GM15510 (cell line): ENCODE results near the gene CLEC18A.

ENCODE experiments used
- POLR2A ChIP-seq: IDR thresholded peaks from 3 replicates; pipeline ENCODE4 v1.6.1; 2011; ENCODE audit warnings: borderline replicate concordance; ENCODE audit not compliant: insufficient read length; ENCODE audit errors: extremely low read depth

The CLEC18A gene

DNA sequence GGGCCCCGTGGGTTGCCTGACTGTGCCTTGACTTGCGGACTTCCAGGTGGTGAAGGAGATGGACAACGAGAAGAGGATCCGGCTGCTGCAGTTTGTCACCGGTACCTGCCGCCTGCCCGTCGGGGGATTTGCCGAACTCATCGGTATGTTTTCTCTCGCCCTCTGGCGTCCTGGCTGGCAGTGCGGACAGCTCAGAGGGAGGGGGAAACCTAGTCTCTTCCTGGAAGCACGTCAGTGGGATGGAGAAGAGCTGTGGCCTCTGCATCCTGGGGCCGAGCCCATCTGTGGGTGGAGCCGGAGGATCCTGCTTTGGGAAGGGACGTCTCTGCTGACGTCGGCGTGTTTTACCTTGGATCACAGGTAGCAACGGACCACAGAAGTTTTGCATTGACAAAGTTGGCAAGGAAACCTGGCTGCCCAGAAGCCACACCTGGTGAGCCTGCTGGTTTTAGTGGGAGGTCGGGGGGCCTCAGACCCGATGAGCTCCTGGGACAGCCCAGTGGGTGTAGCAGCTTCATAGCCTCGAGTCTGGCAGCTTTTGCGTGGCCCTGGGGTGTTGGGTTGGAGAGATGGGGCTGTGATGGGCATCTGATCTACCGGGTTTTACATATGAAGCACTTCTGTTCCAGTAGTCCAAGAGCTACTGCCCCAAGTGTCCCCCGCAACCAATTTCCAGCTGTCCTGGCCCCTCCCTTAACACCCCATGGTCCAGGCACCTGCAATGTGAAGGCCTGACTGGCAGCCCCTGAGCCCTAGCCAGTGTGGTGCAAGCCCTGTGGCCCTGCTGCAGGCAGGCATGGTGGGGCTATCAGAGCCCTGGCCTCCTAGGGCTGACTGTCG lies 11.9 kb upstream of the CLEC18A start:
- TF ChIP-seq POLR2A, result no peak

DNA sequence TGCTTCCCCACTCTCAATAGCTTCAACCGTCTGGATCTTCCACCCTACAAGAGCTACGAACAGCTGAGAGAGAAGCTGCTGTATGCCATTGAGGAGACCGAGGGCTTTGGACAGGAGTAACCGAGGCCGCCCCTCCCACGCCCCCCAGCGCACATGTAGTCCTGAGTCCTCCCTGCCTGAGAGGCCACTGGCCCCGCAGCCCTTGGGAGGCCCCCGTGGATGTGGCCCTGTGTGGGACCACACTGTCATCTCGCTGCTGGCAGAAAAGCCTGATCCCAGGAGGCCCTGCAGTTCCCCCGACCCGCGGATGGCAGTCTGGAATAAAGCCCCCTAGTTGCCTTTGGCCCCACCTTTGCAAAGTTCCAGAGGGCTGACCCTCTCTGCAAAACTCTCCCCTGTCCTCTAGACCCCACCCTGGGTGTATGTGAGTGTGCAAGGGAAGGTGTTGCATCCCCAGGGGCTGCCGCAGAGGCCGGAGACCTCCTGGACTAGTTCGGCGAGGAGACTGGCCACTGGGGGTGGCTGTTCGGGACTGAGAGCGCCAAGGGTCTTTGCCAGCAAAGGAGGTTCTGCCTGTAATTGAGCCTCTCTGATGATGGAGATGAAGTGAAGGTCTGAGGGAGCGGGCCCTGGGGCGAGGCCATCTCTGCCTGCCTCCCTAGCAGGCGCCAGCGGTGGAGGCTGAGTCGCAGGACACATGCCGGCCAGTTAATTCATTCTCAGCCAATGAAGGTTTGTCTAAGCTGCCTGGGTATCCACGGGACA lies 11.1 kb upstream of the CLEC18A start:
- TF ChIP-seq POLR2A, result no peak

DNA sequence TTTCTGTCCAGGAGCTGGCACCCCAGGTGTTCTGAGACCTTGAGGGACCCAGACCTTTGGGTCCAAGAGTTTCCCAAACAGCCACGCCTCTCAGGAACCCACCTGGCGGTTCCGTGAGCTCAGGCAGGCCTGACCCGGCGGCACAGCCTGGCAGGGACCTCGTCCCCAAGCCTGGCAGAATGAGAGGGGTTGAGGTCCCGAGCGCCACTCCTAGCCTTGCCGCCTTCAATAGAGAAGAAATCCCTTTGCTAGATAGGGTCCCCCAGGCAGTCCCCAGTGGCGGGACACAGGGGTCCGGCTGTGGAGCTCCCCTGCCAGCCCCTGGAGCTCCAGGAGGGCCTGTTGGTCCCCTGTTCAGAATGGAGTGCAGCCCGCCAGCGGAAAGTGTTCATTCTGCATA lies 10.5 kb upstream of the CLEC18A start:
- no peak for TF ChIP-seq POLR2A

DNA sequence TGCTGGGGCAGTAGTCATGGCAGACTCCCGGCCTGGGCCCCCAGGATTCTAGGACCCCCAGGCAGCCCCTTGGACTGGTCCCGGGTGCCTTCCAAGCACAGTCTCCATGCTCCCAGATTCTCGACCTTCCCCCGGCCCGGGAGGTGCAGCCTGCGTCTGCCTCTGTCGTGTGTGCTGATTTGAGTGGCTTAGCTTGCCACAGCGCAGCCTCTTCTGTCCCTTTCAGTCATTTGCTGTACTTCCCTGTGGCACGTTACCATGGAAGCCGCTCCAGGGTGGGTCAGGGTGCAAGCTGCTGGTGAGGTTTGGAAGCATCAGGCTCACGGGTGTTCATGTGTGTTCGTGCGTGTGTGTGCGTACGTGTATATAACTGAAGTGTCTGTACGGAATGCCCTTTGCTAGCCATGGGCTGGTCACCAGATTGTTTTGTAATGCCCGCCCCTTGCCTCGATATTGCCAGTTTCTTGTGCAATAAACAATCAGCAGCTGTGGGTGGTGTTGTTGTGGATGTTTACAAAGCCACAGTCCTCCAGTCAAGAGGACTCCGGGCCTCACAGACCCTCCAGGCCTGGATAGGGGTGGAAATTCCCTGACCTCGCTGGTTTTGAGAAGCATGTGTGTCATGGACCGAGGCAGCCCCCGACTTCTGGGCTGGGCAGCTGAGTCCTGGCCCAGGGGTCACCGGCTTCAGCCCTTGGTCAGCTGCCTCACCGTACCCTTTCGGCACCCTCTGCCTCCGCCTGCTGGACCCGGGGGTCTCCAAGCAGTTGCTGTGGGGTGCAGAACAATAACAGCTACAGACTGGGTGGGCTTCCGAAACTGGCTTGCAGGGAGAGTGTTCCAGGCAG lies 9.7 kb upstream of the CLEC18A start:
- no peak for TF ChIP-seq POLR2A

DNA sequence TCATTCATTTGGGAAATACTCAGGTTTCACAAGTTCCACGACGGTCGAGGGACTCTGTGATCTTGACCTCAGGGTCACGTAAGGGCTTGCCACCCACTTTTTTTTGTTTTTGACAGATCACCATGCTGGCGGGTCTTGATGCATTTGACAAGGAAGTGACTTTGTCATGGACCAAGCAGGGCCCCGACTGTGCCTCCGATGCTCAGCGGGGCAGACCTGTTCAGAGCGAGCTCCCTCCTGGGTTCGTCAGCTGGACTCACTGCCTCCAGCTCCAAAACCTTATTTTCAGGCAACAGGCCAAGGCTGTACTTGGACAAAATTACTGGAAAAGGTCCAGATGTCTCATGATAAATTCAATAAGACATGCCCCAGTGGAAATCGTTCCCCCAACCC lies 9.0 kb upstream of the CLEC18A start:
- TF ChIP-seq POLR2A, result no peak

DNA sequence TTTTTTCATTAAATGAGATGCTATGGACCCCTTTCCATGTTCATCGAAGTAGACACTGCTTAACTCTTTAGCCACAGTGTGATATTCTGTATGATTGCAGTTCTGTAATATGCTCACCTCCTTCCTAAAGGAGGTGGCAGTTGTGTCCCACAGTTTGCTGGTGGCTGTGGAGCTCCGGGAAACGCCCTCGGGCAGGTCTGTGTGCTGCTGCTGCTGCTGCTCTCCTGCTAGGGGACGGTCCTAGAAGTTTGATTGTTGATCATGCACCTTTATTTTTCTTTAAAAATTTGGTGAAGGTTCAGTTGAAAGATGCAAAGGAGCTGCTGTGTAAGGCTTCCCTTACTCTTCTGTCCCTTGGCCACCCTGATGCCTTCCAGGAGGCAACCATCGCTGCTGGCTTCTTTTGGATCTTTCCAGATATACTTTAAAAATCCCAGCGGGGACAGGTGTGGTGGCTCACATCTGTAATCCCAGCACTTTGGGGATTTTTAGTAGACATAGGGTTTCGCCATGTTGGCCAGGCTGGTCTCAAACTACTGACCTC lies 8.4 kb upstream of the CLEC18A start:
- TF ChIP-seq POLR2A, result no peak
